PC-9 (cell line): ENCODE measurements around the gene ERC2. TPM values are rescaled to one million over a fixed set of nuclear protein-coding genes. Genes with fewer than 3 reads are reported as not detected.

Experiments
- BruUV-seq: library from RNA; stranded (reverse); fragments of 400-500 nt; replicated peaks from 2 replicates; lab custom pipeline; 2021; lab: Mats Ljungman, UMichigan
- CTCF ChIA-PET: fragments of 300-600 bp; sonication (Branson Sonifier 250); formaldehyde crosslinking; loops from one replicate; lab custom pipeline; 2022; ENCODE audit warnings: antibody characterized with exemption; lab: Charles Lee
- POLR2A ChIA-PET: fragments of 300-600 bp; sonication (Branson Sonifier 250); formaldehyde crosslinking; loops from one replicate; lab custom pipeline; 2022; ENCODE audit warnings: antibody characterized with exemption; ENCODE audit not compliant: unreplicated experiment; lab: Charles Lee
- DNase-seq, 2 experiments: peaks; one replicate each; pipeline versions ENCODE4 v3.0.0 to v3.0.0-alpha.2; 2015 to 2022; ENCODE audit warnings: mixed read lengths in 1 of 2
- H2AFZ ChIP-seq: fragments of 200-600 bp; sonication (generic); 2 replicates; pipeline ENCODE4 v1.8.1; 2017; ENCODE audit warnings: antibody characterized with exemption
- H3F3A ChIP-seq: fragments of 200-600 bp; sonication (generic); 2 replicates; pipeline ENCODE4 v1.8.1; 2017; ENCODE audit warnings: antibody characterized with exemption, mild to moderate bottlenecking, low read depth; ENCODE audit not compliant: insufficient read depth
- H3K27ac ChIP-seq: fragments of 200-600 bp; sonication (generic); 2 replicates; pipeline ENCODE4 v1.6.1; 2016; ENCODE audit warnings: mixed run types
- H3K27me3 ChIP-seq: fragments of 200-600 bp; sonication (generic); 2 replicates; pipeline ENCODE4 v1.6.1; 2016; ENCODE audit warnings: low read depth, mixed run types; ENCODE audit not compliant: insufficient read depth
- H3K36me3 ChIP-seq: fragments of 200-600 bp; sonication (generic); 2 replicates; pipeline ENCODE4 v1.6.1; 2016; ENCODE audit warnings: low read depth, mixed run types
- H3K4me1 ChIP-seq: fragments of 200-600 bp; sonication (generic); replicated peaks from 2 replicates; pipeline ENCODE4 v1.6.1; 2016; ENCODE audit warnings: mixed run types; ENCODE audit not compliant: insufficient read depth
- H3K4me2 ChIP-seq: fragments of 200-600 bp; sonication (generic); 2 replicates; pipeline ENCODE4 v1.6.1; 2017; ENCODE audit warnings: mixed run types
- H3K4me3 ChIP-seq: fragments of 200-600 bp; sonication (generic); 2 replicates; pipeline ENCODE4 v1.6.1; 2016; ENCODE audit warnings: mixed run types
- H3K79me2 ChIP-seq: fragments of 200-600 bp; sonication (generic); 2 replicates; pipeline ENCODE4 v1.6.1; 2017; ENCODE audit warnings: low read depth, mixed run types
- H3K9me2 ChIP-seq: fragments of 200-600 bp; sonication (generic); 2 replicates; pipeline ENCODE4 v1.8.1; 2017; ENCODE audit warnings: mild to moderate bottlenecking; ENCODE audit not compliant: insufficient read depth
- H3K9me3 ChIP-seq: fragments of 200-600 bp; sonication (generic); 2 replicates; pipeline ENCODE4 v1.8.1; 2016; ENCODE audit warnings: low read depth; ENCODE audit not compliant: insufficient read depth
- H4K20me1 ChIP-seq: fragments of 200-600 bp; sonication (generic); 2 replicates; pipeline ENCODE4 v1.8.1; 2017; ENCODE audit not compliant: insufficient read depth
- CTCF ChIP-seq: fragments of 200-600 bp; sonication (generic); conservative IDR thresholded peaks from 2 replicates; pipeline ENCODE4 v1.6.1; 2017; ENCODE audit warnings: mixed run types, antibody characterized with exemption, mild to moderate bottlenecking, moderate library complexity
- EZH2 ChIP-seq: fragments of 200-600 bp; sonication (generic); IDR thresholded peaks from 2 replicates; pipeline ENCODE4 v1.8.0; 2017; ENCODE audit warnings: antibody characterized with exemption, low read depth
- intact Hi-C: fragments of 100-400 bp; cut with micrococcal nuclease; formaldehyde crosslinking; loops from one replicate; pipeline ENCODE4 v1.10.0; 2022; ENCODE audit not compliant: unreplicated experiment
- total RNA-seq: library from RNA; stranded (reverse); gene quantifications from 2 replicates; pipeline ENCODE4 v1.2.3, GENCODE V29; 2021

Gene ERC2
- total RNA-seq, 1 experiment from 2014 or later = 1.4 TPM

DNA sequence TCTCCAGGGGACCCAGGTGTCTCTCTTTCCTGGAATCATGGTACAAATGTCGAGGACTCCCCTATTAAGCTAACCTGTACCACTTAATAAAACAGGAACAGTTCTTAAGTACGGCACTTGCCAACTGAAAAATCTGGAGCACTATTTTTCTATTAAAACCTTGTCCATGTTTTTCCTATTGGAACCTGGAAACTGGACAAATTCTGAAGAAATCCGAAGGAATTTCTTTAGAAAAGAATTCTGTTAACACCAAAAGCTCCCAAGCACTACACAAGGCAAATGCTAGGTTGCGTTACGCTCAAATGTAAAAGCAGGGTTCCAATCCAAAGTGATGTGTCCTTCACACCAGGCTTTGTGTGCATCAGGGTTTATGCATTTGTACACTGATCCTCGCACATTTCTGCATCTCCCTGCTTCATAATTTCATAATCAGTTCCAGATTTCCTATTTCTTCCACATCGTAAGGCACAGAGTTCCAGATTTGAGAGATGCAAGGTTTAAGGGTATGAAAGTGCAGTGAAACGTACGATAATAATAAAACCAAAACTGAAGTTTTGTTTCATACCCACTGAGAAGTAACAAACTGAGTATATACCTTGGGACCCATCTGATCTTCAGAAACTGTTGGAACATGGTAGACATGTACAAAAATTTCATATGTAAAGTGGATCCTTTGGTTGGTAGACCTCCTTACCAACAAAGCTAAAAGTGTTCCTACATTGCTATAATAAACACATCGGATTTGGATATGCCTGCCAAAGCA is 849.0 kb downstream of the ERC2 start:
- peaks cover 54% of the 10 kb centered on the region for H3F3A ChIP-seq
- no peak overlapping the region; the same call in 1 of the 2 replicates for H2AFZ ChIP-seq
- H3K4me1 ChIP-seq = peaks cover 73% of the 10 kb centered on the region
- no TSS peak for BruUV-seq
- H3K27ac ChIP-seq = peak overlapping the region; percentile 100
- no peaks in the 10 kb centered on the region for H3K79me2 ChIP-seq
- peaks cover 5% of the 10 kb centered on the region; the same call in 1 of the 2 replicates for H3K36me3 ChIP-seq
- H3K4me3 ChIP-seq = no peak overlapping the region; the same call in 1 of the 2 replicates
- peak overlapping the region; percentile 66 for H3K4me2 ChIP-seq
- no peaks in the 10 kb centered on the region for H4K20me1 ChIP-seq
- ChIA-PET CTCF (no interaction called here), POLR2A (no interaction called here)
- no peaks in the 10 kb centered on the region for H3K27me3 ChIP-seq
- no peaks in the 10 kb centered on the region for H3K9me2 ChIP-seq
- H3K9me3 ChIP-seq = peaks cover 13% of the 10 kb centered on the region; the same call in 1 of the 2 replicates
- TF ChIP-seq EZH2 = no peak
- no peak for TF ChIP-seq CTCF
- intact Hi-C loops = no loop called here
- no peak for DNase-seq

GRCh38 chr3:55617385-55617784 is 850.9 kb downstream of the ERC2 start:
- H3K4me3 ChIP-seq = no peak overlapping the region
- ChIA-PET POLR2A (no interaction called here), CTCF (no interaction called here)
- no TSS peak for BruUV-seq
- no peak overlapping the region; the same call in 1 of the 2 replicates for H2AFZ ChIP-seq
- no peaks in the 10 kb centered on the region for H3K27me3 ChIP-seq
- no peaks in the 10 kb centered on the region for H3K79me2 ChIP-seq
- no peaks in the 10 kb centered on the region for H4K20me1 ChIP-seq
- peaks cover 48% of the 10 kb centered on the region for H3F3A ChIP-seq
- TF ChIP-seq CTCF = no peak
- H3K9me2 ChIP-seq = no peaks in the 10 kb centered on the region
- peak overlapping the region; percentile 100 for H3K27ac ChIP-seq
- H3K36me3 ChIP-seq = no peaks in the 10 kb centered on the region
- peaks cover 55% of the 10 kb centered on the region for H3K4me1 ChIP-seq
- intact Hi-C loops = no loop called here
- H3K4me2 ChIP-seq = no peak overlapping the region
- peaks cover 3% of the 10 kb centered on the region; the same call in 1 of the 2 replicates for H3K9me3 ChIP-seq
- no peak for DNase-seq

DNA sequence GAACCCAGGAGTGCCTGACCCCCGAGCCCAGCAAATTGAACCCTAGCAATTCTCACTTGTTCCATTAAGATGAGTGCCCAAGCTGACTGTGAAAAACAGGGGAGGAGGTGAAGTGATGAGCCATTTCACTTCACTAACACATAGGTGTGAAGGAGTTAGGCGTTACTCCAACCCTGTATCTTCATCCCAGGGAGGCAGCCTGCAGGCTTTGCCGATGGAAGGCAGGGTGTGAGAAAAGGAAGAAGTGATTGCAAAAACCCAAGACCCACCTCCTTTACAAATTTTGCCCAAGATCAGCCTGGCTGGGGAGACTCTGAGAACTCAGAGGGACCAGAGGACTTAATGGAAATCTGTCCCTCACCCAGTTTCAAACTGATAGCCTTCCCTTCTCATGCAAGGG is 851.5 kb downstream of the ERC2 start:
- no peak overlapping the region for H3K4me2 ChIP-seq
- DNase-seq = no peak
- H3F3A ChIP-seq = peaks cover 43% of the 10 kb centered on the region
- CTCF ChIA-PET = no interaction called here
- intact Hi-C loops = no loop called here
- no peak for TF ChIP-seq EZH2
- no peak for TF ChIP-seq CTCF
- no peaks in the 10 kb centered on the region for H3K27me3 ChIP-seq
- H3K79me2 ChIP-seq = no peaks in the 10 kb centered on the region
- peaks cover 3% of the 10 kb centered on the region; the same call in 1 of the 2 replicates for H3K9me3 ChIP-seq
- no peaks in the 10 kb centered on the region for H3K9me2 ChIP-seq
- H3K4me1 ChIP-seq = peaks cover 49% of the 10 kb centered on the region
- H3K36me3 ChIP-seq = no peaks in the 10 kb centered on the region
- H3K27ac ChIP-seq = no peak overlapping the region
- no peak overlapping the region for H2AFZ ChIP-seq
- BruUV-seq = no TSS peak
- POLR2A ChIA-PET = interaction anchor here (0.6 kb wide), 1 partner anchor 115 kb away, joined by 6 read pairs; no protein-coding TSS in a partner anchor
- no peak overlapping the region for H3K4me3 ChIP-seq
- H4K20me1 ChIP-seq = no peaks in the 10 kb centered on the region
